GM19397 (cell line): Measurements from ENCODE around the gene NOG.

Experiments
- ATAC-seq: cut with Tn5 transposase; IDR thresholded peaks from one replicate; pipeline ENCODE4 v1.9.1; 2021; ENCODE audit warnings: mild to moderate bottlenecking, moderate library complexity; ENCODE audit not compliant: unreplicated experiment

Gene NOG

DNA sequence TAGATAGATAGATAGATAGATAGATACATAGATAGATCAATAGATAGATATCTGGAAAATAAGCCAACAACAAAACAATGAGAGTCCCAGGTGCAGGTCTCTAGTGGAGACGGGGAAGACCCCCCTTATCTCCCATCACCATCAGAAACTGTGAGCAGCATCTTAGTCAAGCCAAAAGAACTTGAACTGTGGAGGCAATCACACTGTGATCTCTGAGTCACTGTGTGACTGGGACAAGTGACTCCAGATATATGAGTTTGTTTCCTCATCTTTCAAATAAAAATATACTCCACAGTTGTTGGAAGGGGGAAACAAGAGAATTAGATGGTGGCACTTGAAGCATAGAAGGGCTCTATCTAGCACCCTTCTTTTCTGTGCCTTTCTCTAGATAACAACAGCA is 42.1 kb downstream of the NOG start:
- no peak for ATAC-seq

DNA sequence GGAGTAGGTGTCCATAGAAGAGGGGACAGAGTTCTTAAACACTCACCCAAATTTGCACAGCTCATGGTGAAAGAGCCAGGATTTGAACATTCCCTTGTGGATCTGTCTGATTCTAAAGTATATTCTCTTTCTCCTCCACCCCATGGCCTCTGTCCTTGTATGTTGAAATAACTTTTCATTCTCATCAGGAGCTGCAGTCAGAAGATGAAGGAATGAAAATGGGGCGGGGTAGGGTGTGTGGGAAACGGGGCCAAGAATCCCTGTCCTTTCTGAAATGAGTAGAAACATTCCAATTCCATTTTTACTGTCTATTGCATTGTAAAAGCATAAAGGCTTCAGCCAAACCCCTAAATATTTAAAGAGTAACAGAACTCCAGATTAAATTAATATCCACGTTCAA is 42.8 kb downstream of the NOG start:
- no peak for ATAC-seq

DNA sequence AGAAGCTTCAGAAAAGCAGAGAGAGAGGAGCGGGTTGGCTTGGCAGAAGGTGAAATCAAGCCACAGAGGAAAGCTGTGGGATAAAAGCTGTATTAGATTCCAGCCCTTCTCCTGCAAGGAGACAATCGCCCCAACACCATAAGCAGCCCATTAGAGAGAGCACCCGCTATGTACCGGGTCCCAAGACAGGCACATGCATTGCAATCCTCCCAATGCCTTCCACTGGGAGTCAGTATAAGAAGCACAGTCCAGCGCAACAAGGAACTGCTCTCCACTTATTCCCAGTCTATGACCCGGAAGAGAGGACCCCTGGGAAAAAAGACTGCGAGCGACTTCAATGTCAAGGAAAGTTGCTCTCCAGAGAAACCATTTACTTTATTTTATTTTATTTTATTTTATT is 43.8 kb downstream of the NOG start:
- no peak for ATAC-seq

DNA sequence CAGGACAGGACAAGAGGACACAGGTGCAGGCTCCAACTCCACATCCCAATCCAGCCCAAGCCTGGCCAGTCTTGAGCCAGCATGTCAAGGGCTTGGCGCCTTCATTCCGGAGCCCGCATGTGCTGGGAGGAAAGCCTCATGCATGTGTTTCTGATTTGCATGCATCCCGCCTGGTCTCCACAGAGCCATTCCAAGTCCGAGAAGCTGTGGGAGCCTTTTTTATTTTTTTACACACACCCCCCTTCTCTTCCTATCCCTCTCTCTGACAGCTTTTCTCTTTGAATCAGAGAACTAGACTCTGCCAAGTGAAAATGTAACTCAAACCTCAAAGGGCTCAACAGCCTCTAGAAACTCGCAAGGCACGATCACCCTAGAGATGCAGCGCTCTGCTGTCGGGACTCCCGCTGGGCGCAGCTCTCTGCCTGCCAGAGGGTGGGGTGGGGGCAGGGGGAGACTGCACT is 45.1 kb downstream of the NOG start:
- no peak for ATAC-seq

DNA sequence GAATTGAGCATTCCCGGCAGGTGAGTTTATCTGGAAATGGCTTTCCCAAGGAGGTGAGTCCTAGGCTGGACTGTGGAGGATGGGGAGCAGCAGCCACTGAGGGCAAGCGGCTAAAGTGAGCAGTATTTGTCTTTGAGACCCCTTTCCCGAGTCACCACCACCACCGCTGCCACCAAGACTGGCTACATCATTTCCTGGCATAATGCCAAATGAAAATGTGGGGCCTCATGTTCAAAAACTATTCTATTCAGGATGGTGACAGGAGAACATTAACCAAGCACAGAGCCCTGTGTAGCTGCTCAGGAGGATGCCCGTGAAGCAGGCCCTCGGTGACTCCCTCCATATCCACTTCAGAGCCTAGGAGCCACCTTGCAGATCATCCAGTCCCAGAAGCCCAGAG is 46.0 kb downstream of the NOG start:
- ATAC-seq, result no peak

DNA sequence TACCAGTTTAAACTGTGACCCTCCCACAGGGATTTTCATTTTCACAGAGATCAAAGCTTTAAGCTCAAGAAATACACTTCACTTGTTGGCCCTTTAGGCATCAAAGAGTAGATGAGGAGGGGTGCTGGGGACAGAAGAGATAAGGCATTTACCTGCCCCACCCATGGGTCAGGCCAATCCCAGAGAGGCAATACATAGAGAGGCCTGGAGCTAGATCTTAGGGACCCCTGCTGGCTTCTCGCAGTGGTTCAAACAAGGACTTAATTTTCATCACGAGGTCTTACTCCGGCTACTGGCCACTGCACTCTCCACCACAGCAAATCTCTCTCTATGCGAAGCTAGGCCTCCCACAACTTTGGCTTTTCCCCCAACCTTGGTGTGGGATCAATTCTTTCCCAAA is 46.6 kb downstream of the NOG start:
- ATAC-seq, result no peak

DNA sequence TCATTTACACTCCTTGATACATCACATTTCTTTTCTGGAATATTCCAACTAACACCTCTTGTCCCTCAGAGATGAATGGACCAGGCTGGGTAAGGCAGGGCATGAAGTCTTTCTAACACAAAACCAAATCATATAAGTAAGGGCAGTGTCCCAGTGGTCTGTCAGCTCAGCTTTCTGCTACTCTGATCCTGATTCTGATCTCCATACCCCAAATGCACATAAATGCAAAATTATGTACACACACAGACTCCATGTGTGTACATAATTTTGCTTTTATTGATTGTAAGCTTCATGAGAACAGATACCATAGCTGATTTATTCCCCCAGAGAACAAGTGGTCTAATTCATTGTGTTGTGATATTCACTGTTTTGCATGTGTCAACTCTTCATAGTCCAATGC is 47.9 kb downstream of the NOG start:
- no peak for ATAC-seq

DNA sequence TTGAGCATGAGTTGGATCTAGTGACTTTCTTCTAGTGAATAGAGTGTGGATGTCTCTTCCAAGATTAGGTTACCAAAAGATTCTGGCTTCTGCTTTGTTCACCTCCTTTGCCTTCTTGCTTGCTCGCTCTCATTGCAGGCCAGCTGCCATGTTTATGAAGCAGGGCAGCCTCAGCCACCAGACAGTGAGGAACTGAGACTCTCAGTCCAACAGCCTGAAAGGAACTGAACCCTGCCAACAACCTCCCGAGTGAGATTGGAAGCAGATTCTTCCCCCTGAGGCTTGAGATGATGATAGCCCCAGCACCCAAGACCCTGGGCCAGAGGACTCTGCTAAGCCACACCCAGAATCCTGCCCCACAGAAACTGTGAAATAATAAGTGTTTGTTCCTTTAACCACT is 48.4 kb downstream of the NOG start:
- ATAC-seq, result no peak

DNA sequence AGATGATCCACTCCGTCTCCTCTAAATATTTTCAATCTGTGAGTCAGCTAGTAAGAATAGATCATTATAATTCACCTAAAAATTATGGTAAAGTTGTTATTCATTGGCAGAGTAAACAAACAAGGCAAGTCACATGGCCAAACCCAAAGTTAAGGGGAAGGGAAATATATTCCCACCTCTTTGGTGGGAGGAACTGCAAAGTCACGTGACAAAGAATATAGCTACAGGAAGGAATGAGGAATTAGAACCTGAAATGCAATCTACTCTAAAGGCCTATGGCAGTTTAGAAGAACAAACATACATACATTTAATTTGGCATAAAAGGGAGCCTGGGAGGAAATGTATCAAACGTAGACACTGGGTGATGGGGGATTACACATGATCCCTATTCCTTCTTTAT is 48.9 kb downstream of the NOG start:
- ATAC-seq, result no peak
